Measurements from ENCODE around the gene CNTNAP2.
"Not testable (repeated sequence)": the region's sequence is repeated elsewhere in the genome, so short reads cannot be mapped to it uniquely, and the experiment has no call there.

The CNTNAP2 gene

GRCh38 chr7:147598687-147599086 is 1482.1 kb downstream of the CNTNAP2 start:
- DNase-seq: not testable (repeated sequence)

- DNase-seq: no peak
Observed at GRCh38 chr7:147605323-147605722, 1488.7 kb downstream of the CNTNAP2 start.

GRCh38 chr7:147607157-147607800 is 1490.7 kb downstream of the CNTNAP2 start:
- DNase-seq: no peak

- no peak for DNase-seq
Observed at GRCh38 chr7:147611431-147611830, 1494.8 kb downstream of the CNTNAP2 start.

GRCh38 chr7:147635288-147635687 is 1518.7 kb downstream of the CNTNAP2 start:
- no peak for DNase-seq

- DNase-seq: no peak
Observed at GRCh38 chr7:147636553-147636952, 1520.0 kb downstream of the CNTNAP2 start.

GRCh38 chr7:147638566-147638965 is 1522.0 kb downstream of the CNTNAP2 start:
- DNase-seq: no peak

- DNase-seq: no peak
Observed at GRCh38 chr7:147639037-147639436, 1522.4 kb downstream of the CNTNAP2 start.

- no peak for DNase-seq
Observed at GRCh38 chr7:147639751-147640150, 1523.2 kb downstream of the CNTNAP2 start.

- DNase-seq: no peak
Observed at GRCh38 chr7:147640821-147641220, 1524.2 kb downstream of the CNTNAP2 start.

- no peak for DNase-seq
Observed at GRCh38 chr7:147646568-147646967, 1530.0 kb downstream of the CNTNAP2 start.

GRCh38 chr7:147650991-147651390 is 1534.4 kb downstream of the CNTNAP2 start:
- no peak for DNase-seq

- DNase-seq: no peak
Observed at GRCh38 chr7:147651601-147652000, 1535.0 kb downstream of the CNTNAP2 start.

- no peak for DNase-seq
Observed at GRCh38 chr7:147653456-147653855, 1536.9 kb downstream of the CNTNAP2 start.

GRCh38 chr7:147658392-147658967 is 1541.9 kb downstream of the CNTNAP2 start:
- no peak for DNase-seq

GRCh38 chr7:147659036-147659995 is 1542.7 kb downstream of the CNTNAP2 start:
- DNase-seq: no peak

GRCh38 chr7:147664541-147664940 is 1547.9 kb downstream of the CNTNAP2 start:
- no peak for DNase-seq

- no peak for DNase-seq
Observed at GRCh38 chr7:147670759-147671158, 1554.2 kb downstream of the CNTNAP2 start.

GRCh38 chr7:147674705-147675104 is 1558.1 kb downstream of the CNTNAP2 start:
- DNase-seq: no peak

GRCh38 chr7:147678943-147679342 is 1562.3 kb downstream of the CNTNAP2 start:
- no peak for DNase-seq

- no peak for DNase-seq
Observed at GRCh38 chr7:147681530-147681929, 1564.9 kb downstream of the CNTNAP2 start.

- DNase-seq: no peak
Observed at GRCh38 chr7:147700702-147701101, 1584.1 kb downstream of the CNTNAP2 start.

- DNase-seq: no peak
Observed at GRCh38 chr7:147707926-147708325, 1591.3 kb downstream of the CNTNAP2 start.

GRCh38 chr7:147708871-147709270 is 1592.3 kb downstream of the CNTNAP2 start:
- DNase-seq: no peak
